ENCODE measurements around the gene SPON1.
"Not testable (repeated sequence)": the region's sequence is repeated elsewhere in the genome, so short reads cannot be mapped to it uniquely, and the experiment has no call there.

SPON1 gene

DNA sequence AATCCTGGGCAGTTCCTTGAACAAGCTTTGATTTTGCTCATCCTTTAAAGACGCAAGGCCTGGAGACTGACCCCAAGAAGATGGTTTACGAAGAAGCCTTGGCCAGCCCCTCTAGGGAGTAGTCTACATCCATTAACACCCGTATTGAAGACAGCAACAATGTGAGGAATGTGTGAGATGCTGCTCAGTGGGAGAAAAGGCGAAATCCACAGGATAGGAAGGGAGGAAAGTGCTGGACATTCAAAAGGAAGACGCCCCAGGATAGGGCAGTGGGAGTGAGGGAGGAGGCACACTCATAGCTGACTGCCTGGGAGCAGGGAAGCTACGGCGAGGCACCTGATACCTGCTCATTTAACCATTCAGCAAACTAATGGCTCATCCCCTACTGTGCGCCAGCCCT, 282.4 kb downstream of the SPON1 start:
- DNase-seq (ENCODE audit: low read depth in 2 of 2): no peak

DNA sequence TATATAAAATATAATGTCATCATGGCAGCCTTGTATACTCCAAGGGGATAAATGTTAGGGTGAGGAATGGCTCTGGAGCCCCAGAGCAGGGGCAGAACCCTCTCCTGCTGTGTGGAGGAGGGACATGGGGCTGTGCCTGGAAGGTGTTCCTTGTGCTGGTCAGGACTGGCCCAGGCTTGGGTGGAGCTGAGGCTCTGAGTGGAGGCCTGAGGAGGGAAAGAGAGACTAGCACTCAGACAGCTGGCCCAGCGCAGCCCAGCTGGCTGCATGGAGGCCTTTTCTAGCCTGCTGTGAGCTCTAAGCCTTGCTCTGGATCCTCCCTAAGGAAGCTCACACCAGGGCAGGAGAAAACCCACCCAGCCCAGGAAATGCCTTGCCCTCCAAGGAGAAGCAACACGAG, 282.9 kb downstream of the SPON1 start:
- no peak for DNase-seq (ENCODE audit: low read depth in 2 of 2)

DNA sequence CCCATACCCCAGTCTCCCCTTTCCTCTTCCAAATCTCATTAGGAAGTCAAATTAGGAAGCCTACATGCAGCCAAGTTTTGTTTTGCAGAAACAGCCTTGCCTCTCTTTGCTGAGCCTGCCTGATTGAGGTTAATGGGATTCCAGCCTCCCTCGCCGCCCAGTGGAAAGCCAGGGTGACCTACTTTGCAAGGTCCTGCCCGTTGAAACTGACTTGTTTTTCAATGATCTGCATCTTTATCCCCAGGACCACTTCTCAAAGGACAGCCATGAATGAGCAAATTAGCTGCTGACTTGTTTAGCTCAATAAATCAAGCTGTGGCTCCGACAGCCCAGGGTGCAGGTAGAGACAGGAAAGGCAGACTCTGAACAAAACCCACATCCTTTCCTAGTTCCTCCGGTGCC, 286.1 kb downstream of the SPON1 start:
- no peak for DNase-seq (ENCODE audit: low read depth in 2 of 2)

DNA sequence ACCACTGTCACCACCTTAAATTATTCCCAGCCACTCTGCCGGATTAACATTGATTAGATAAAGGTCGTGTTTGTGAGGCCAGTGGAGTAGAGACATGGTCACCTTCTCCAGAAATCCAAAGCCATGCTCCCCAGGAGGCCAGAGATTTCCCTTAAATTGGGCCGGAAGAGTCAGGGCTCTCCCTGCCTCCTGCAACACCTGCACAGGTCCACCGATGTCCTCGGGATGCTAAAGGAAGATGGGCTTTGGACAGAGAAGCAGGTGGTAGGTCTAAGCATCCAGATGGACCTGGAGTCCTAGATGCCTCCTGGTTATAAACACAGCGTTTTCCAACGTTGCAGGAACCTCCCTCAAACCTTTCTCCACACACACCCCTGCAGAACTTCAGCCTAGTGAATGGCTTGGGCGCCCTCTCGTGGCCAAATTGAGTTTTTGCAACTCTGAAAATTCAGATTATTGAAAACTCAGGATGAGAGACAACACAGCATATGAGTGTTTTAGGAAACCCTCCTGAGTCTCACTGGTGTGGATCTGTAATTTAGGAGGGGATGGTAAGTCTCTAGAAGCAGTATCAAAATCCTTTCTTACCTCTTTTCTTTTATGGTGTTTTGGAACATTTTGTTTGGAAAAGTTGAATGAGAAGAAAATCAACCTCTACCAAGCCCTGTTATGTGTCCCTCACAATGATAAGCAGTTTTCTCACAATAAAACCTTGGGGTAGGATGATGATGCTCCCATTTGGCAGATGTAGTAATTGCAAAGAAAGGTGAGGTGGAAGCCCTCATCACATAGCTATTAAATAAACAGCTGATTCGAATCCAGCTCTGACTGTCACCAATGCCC, 286.8 kb downstream of the SPON1 start:
- DNase-seq (ENCODE audit: low read depth in 2 of 2): peak; percentile 42 to 49

DNA sequence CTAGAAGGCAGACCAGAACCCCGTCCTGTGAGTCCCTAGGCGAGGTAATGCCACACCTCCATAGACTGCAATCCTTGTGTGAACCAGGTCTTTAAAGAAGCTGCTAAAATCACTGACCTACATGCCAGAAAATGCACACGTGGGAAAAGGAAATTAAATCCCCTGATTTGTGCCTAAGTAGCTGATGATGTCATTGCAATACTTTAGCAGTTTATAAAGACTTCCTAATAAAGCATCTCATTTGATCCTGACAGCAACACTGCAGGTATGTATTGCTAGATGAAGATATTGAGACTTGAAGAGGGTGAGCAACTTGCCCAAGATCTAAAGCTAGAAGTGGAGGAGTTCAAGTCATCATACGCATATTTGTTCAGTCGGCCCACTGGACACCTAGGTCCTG, 289.2 kb downstream of the SPON1 start:
- DNase-seq (ENCODE audit: low read depth in 2 of 2): no peak

DNA sequence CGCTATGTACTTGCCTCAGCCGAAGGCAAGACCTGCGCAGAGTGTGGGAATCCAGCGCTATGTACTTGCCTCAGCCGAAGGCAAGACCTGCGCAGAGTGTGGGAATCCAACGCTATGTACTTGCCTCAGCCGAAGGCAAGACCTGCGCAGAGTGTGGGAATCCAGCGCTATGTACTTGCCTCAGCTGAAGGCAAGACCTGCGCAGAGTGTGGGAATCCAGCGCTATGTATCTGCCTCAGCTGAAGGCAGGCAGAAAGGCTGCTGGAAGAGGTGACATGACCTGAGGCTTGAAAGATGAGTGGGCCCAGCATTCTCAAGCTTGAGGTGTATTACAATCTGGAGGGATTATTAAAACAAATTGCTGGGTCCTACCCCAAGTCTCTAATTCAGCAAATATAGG, 290.0 kb downstream of the SPON1 start:
- not testable (repeated sequence) for DNase-seq (ENCODE audit: low read depth in 2 of 2)

DNA sequence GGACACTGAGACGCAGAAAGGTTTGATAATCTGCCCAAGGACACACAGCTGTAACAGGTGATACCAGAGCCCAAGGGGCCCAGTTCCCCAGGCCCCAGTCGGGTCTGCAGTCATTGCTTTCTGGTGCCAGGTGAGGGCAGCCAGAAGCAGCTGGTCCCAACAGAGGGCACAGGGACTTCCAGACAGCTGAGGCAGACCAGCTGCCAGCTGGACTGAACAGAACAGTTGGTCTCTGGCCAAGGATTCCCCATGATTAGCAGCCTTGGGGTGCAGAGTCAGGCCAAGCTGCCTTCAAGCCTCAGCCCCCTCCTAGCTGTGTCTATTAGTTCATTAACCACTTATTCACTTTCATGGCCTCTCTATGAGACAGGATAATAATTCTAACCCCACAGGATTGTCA, 290.9 kb downstream of the SPON1 start:
- no peak for DNase-seq (ENCODE audit: low read depth in 2 of 2)

DNA sequence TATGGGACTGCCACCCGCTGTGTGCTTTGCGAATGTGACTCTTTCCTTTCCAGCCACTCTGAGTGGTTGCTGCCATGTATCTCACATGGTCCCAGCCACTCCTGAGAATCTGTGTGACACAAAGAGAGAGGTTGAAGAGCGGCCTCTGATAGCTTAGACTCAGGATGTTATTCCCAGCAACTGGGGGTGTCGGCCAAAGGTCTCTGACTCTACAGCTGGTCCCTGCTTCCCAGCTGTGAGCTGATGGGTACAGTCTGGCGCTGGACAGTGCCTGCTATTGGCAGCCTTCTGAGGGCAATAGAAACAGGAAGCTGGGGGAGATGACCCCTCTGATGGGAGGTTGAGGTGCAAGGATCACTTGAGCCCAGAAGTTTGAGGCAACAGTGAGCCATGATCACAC, 291.3 kb downstream of the SPON1 start:
- DNase-seq (ENCODE audit: low read depth in 2 of 2): no peak

DNA sequence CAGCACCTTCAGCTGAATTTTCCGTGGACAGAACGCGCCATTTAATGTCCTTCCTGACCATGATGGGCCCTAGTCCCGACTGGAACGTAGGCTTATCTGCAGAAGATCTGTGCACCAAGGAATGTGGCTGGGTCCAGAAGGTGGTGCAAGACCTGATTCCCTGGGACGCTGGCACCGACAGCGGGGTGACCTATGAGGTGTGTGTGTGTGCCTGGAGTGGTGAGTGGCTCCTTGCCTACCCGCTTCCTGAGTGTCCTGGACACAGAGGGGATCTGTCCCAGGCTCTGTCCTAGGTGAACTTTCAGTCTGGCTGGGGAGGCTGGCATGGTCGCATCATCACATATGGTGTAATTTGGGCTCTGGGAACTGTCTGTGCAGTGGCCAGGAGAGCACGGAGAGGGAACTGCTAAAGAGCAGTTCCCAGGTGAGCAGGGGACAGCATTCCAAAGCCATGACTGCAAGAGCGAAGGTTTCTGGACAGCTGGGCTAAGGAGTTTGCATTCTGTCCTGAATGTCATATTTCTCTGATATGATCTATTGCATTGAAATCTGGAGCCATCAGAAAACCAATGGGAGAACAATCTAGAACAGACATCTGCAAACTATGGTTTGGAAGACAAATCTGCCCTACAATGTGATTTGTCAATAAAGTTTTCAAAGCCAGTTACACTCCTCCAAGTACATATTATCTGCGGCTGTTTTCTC, 292.2 kb downstream of the SPON1 start:
- no peak for DNase-seq (ENCODE audit: low read depth in 2 of 2)

DNA sequence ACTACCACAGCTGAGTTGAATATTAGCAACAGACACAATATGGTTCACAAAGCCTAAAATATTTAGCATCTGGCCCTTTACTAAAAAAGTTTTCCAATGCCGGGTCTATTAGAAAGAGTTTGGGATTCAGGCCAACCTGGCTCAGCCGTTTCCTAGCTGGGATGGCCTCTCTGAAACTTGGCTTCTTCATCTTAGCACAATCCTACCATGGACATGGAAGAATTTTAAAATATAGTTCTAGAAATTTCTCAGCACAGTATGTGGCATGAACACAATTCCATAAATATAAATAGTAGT, 292.7 kb downstream of the SPON1 start:
- no peak for DNase-seq (ENCODE audit: low read depth in 2 of 2)

DNA sequence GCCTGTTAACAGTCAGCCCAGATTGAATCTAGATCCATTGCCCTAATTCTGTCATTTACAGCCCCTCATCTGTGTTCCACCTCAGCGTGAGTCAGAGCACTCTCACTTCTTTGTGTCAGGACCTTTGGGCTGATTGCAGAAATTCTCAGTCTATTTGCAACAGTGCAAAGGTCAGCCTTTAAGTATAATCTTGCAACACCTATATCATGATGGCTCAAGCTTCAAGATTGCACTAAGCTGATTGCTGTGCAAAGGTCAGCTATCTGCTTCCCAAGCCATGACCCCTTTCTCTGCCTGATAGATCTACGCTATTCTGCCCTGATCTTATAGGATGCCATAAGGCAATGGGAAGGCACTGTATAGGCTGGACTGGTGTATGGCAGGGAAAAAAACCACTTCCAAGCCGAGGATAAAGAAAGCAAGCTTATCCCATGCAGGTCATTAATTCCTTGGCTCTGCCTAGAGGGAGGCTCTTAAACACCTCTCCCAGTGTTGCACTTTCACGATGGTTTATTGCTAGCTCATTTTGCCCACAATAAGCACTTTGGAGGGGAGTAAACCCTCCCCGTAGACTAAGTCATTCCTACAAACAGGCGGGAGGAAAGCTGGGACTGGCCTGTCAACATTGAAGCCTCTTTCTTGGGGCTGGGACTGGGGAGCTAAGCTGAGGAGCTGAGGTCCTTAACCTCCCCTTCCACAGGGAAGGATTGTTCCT, 295.9 kb downstream of the SPON1 start:
- DNase-seq (ENCODE audit: low read depth in 2 of 2): no peak

DNA sequence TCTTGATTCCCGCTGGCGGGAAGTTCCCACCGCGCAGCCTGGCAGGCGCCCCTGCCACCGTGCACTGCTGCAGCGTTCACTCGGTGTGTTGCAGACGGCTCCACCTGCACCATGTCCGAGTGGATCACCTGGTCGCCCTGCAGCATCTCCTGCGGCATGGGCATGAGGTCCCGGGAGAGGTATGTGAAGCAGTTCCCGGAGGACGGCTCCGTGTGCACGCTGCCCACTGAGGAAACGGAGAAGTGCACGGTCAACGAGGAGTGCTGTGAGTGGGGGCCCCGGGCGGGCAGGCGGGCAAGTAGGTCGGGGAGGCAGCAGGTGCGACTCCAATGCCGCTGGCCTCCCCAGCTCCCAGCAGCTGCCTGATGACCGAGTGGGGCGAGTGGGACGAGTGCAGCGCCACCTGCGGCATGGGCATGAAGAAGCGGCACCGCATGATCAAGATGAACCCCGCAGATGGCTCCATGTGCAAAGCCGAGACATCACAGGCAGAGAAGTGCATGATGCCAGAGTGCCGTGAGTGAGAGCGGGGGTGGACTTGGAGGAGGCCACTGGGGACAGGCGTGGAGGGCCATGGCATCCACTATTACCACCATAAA, 296.8 kb downstream of the SPON1 start:
- DNase-seq (ENCODE audit: low read depth in 2 of 2): no peak

DNA sequence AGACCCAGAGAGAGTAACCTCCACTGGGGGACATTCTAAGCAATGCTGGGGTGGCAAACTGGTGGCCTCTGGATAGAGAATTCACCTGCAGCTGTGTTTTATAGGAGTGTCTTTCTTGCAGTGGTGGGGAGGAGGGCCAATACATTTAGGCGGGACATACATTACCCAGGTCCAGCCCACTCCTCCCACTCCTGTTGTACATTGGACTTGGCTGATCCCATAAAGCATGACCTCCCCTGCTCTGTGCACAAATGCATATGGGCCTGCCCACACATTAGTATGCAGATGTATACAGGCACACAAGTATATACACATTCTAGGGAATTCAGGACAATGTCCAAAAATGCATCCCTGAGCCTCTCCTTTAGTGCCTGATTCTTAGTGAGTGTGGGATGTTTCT, 297.4 kb downstream of the SPON1 start:
- DNase-seq (ENCODE audit: low read depth in 2 of 2): no peak

DNA sequence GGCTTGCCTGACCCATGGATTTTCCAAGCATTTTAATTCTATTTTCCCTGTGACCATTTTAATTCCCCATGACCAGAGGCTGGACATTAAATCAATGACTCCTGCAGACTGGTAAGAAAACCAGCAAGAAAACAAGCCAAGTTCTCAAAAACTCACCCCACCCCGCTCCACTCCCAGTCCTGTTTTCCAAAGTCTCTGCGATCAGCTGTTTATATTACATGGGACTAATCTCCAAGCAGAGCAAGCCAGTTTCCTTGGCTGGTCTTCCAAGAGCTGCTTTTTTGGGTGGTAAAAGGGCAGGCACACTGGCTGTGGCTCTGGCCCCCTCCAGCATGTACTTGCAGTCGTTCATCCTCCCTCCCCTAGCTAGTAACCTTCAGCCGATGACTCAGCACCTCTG, 298.5 kb downstream of the SPON1 start:
- DNase-seq (ENCODE audit: low read depth in 2 of 2): no peak

DNA sequence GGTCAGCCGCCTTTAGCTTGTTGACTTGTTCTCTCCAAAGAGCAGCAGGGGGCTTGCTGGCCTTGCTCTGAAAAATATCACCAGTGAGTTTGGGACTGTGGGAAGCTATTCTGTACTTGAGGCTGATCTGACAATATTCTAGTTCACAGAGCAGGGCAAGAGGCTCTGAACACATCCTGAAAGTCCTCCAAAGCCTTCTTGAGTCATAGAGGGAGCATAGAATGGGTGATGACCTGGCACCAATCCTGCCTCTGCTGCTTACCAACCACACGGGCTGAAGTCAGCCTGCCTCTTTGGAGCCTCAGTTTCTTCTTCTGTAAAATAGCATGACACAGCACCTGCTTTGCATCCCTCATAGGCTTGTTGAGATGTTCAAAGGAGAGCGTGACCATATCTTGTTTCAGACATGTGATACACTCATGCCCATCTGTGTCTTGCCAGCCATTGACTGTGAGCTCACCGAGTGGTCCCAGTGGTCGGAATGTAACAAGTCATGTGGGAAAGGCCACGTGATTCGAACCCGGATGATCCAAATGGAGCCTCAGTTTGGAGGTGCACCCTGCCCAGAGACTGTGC, 299.8 kb downstream of the SPON1 start:
- DNase-seq (ENCODE audit: low read depth in 2 of 2): no peak

DNA sequence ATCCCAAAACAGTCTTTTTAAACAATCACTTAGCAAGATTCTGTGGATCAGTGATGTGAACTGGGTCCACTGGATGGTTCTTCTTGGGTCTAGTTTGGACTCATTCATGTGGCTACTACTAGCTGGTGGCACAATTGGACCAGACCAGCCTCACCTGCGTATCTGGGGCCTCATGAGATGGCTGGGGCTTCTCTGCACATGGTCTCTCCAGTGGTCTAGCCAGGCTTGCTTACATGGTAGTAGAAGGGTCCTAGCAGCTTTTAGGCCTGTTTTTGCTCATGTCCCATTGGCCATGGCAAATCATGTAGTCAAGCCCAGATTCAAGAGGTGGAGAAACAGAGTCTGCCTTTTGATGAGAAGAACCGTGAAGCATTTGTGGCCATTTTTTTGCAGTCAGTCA, 302.4 kb downstream of the SPON1 start:
- no peak for DNase-seq (ENCODE audit: low read depth in 2 of 2)

DNA sequence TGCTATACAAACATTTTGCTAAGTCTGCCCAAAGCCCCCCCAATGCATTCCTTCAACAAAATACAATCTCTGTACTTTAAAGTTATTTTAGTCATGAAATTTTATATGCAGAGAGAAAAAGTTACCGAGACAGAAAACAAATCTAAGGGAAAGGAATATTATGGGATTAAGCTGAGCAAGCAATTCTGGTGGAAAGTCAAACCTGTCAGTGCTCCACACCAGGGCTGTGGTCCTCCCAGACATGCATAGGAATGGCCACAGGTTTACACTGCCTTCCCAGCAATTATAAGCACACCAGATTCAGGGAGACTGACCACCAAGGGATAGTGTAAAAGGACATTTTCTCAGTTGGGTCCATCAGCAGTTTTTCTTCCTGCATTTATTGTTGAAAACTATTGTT, 304.1 kb downstream of the SPON1 start:
- DNase-seq (ENCODE audit: low read depth in 2 of 2): no peak

DNA sequence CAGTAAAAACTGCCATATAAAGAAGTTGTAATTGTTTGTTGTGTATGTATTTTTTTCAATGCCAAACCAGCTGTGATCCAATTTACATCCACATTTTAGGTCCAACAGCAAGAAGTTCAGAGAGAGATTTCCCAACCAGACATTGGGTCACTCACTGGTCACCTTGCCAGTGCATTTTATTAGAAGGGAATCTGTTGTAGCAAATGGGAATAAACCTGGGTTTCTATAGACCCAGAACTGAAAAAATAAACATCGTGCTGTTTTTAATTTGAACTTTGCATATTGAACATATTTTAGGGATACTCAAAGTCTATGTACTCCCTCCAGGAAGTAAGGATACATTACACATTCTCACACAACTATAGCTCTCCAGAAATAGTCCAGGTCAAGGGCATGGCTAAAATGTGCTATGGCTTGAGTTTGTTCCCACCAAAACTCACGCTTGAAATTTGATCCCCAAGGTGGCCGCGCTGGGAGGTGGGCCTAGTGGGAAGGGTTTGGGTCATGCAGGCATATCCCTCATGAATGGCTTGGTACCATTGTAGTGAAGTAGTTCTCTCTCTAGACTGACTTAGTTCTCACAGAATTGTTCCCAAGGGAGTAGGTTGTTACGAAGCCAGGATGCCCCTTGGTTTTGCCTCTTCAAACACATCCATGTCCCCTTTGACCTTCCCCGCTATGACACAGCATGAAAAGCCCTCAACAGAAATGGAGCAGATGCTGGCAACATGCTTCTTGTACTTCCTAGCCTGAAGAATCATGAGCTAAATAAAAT, 305.5 kb downstream of the SPON1 start:
- DNase-seq (ENCODE audit: low read depth in 2 of 2): no peak

DNA sequence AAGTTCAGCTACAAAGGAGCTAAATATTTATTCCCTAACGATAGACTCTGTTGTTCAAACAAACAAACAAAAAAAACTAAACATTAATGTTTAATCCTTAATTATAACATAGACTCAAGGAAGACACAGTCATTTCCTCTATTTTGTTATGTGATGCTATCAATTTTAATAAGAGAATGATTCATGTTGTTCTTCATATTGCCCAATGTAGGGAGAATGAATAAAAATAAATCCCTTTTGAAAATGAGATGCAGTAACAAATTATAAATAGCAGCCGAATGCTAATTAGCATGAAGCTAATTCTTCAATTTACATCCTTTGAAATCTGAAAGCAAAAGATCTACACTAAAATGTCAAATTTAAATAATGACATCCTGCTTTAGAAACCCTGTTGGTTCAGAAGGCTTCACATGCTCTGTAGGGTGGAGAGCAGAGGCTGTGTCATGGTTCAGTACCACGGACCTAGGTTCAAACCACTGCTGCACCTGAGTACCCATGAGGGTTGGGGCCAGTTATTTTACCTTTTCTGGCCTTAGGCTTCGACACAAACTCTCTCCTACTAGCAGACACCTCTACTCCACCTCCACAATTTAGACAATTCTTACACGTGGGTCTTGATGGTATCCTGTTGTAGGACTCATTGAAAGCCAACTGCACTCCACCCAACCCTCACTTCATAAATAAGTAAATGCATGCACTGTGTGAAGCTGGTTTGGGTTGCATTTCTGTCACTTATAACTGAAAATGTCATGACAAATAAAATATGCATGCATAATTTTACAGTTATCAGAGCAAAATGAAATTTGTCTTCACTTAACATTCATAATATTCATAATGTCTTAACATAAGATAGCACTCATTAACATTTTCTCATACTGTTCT, 307.4 kb downstream of the SPON1 start:
- DNase-seq (ENCODE audit: low read depth in 2 of 2): no peak

Measured in stimulated activated CD4-positive, alpha-beta T cell treated with anti-CD3 and anti-CD28 coated beads, Interleukin-1b, Interleukin-23, amount 100 ng/mL, for 1 hour (primary cell).